GM23248 (cell line): Measurements from ENCODE around the gene CNTN3. TPM values are rescaled to one million over a fixed set of nuclear protein-coding genes. Genes with fewer than 3 reads are reported as not detected.

ENCODE experiments used
- DNase-seq: peaks from one replicate; pipeline ENCODE4 v3.0.0-alpha.2; 2015
- H2AFZ ChIP-seq: fragments of 200-600 bp; sonication (generic); 2 replicates; pipeline ENCODE4 v1.6.1; 2016; ENCODE audit warnings: antibody characterized with exemption
- H3F3A ChIP-seq: fragments of 200-600 bp; sonication (generic); 2 replicates; pipeline ENCODE4 v1.6.1; 2016; ENCODE audit warnings: mild to moderate bottlenecking, antibody characterized with exemption, mixed run types; ENCODE audit not compliant: insufficient read depth
- H3K27ac ChIP-seq: fragments of 200-600 bp; sonication (generic); 2 replicates; pipeline ENCODE4 v1.5.1; 2016; ENCODE audit warnings: mild to moderate bottlenecking
- H3K27me3 ChIP-seq: fragments of 200-600 bp; sonication (generic); replicated peaks from 2 replicates; pipeline ENCODE4 v1.6.1; 2016; ENCODE audit warnings: mild to moderate bottlenecking; ENCODE audit not compliant: insufficient read depth
- H3K36me3 ChIP-seq: fragments of 200-600 bp; sonication (generic); 2 replicates; pipeline ENCODE4 v1.6.1; 2016; ENCODE audit warnings: low read depth, mild to moderate bottlenecking
- H3K4me1 ChIP-seq: fragments of 200-600 bp; sonication (generic); 2 replicates; pipeline ENCODE4 v1.6.1; 2016; ENCODE audit warnings: mild to moderate bottlenecking; ENCODE audit not compliant: insufficient read depth
- H3K4me2 ChIP-seq: fragments of 200-600 bp; sonication (generic); one replicate; pipeline ENCODE4 v1.6.1; 2016; ENCODE audit warnings: mild to moderate bottlenecking; ENCODE audit not compliant: unreplicated experiment
- H3K4me3 ChIP-seq: fragments of 200-600 bp; sonication (generic); 2 replicates; pipeline ENCODE4 v1.5.1; 2016; ENCODE audit warnings: mild to moderate bottlenecking
- H3K79me2 ChIP-seq: fragments of 200-600 bp; sonication (generic); 2 replicates; pipeline ENCODE4 v1.6.1; 2016; ENCODE audit warnings: mild to moderate bottlenecking; ENCODE audit not compliant: insufficient read depth
- H3K9ac ChIP-seq: fragments of 200-600 bp; sonication (generic); 2 replicates; pipeline ENCODE4 v1.6.1; 2016; ENCODE audit warnings: mild to moderate bottlenecking
- H3K9me2 ChIP-seq: fragments of 200-600 bp; sonication (generic); 2 replicates; pipeline ENCODE4 v1.6.1; 2016; ENCODE audit warnings: mixed run types, mild to moderate bottlenecking, moderate library complexity; ENCODE audit not compliant: insufficient read depth
- H3K9me3 ChIP-seq: fragments of 200-600 bp; sonication (generic); one replicate; pipeline ENCODE4 v1.6.1; 2017; ENCODE audit warnings: low read depth
- H4K20me1 ChIP-seq: fragments of 200-600 bp; sonication (generic); 2 replicates; pipeline ENCODE4 v1.6.0; 2016; ENCODE audit not compliant: insufficient read depth
- EZH2 ChIP-seq: fragments of 200-600 bp; sonication (generic); IDR thresholded peaks from 2 replicates; pipeline ENCODE4 v1.6.1; 2018; ENCODE audit warnings: antibody characterized with exemption, mild to moderate bottlenecking; ENCODE audit not compliant: insufficient read depth, poor library complexity, severe bottlenecking
- EZH2phosphoT487 ChIP-seq: fragments of 200-600 bp; sonication (generic); IDR thresholded peaks from 2 replicates; pipeline ENCODE4 v1.6.1; 2018; ENCODE audit warnings: antibody characterized with exemption, moderate library complexity, mild to moderate bottlenecking, low read depth; ENCODE audit not compliant: insufficient read depth
- WGBS, 2 experiments: methylation state at CpG; one replicate each; pipeline ENCODE4 v1.1.6; 2015 to 2017; ENCODE audit warnings: low lambda C conversion rate in 2 of 2, low coverage in 1 of 2; ENCODE audit errors: missing lambda C conversion rate in 2 of 2; 5-methylcytosine and 5-hydroxymethylcytosine counted together
- in situ Hi-C: fragments of 300-500 bp; cut with MboI; formaldehyde crosslinking; loops from 2 replicates; pipeline ENCODE4 v1.15.0; 2020
- polyA plus RNA-seq: library from polyadenylated mRNA; unstranded; fragments of >200 nt; fragmentation: Nextera tagmentation; extraction: Ambion mirVana; gene quantifications from 2 replicates; pipeline ENCODE4 v1.2.1, GENCODE V29; 2016
- total RNA-seq: library from RNA; depleted of rRNA; stranded (reverse); fragments of >200 nt; shearing (Covaris generic); gene quantifications from 2 replicates; pipeline ENCODE4 v1.2.3, GENCODE V29; 2014

Gene CNTN3
- total and polyA plus RNA-seq, 2 experiments from 2014 or later = 5.6 to 18.5 TPM

- no peaks in the 10 kb centered on the region for H3K27me3 ChIP-seq
- H3K4me1 ChIP-seq = peaks cover 31% of the 10 kb centered on the region
- H4K20me1 ChIP-seq = no peaks in the 10 kb centered on the region
- TF ChIP-seq EZH2 = no peak
- TF ChIP-seq EZH2phosphoT487 = no peak
- H3K4me3 ChIP-seq = no peak overlapping the region
- in situ Hi-C loops = no loop called here
- WGBS, 2 experiments = 16 to 21% methylated on average over 4 of the region's 4 CpGs
- peaks cover 57% of the 10 kb centered on the region for H3K79me2 ChIP-seq
- no peaks in the 10 kb centered on the region for H3K9me3 ChIP-seq
- H3K9ac ChIP-seq = no peak overlapping the region
- no peak overlapping the region; the same call in 1 of the 2 replicates for H2AFZ ChIP-seq
- H3K9me2 ChIP-seq = no peaks in the 10 kb centered on the region
- no peaks in the 10 kb centered on the region for H3K36me3 ChIP-seq
- H3K27ac ChIP-seq = 0 out of 2 replicates have a peak overlapping the region, but pooled peaks have one; percentile 1
- peak overlapping the region; percentile 19 for H3K4me2 ChIP-seq
- DNase-seq = peak; percentile 46
- H3F3A ChIP-seq = peaks cover 19% of the 10 kb centered on the region
Observed at GRCh38 chr3:74590620-74591262, 23.7 kb downstream of the CNTN3 start.

GRCh38 chr3:74584782-74585181 lies 29.7 kb downstream of the CNTN3 start:
- Histone ChIP-seq H3K4me1 (no peaks in the 10 kb centered on the region), H3K79me2 (peaks cover 69% of the 10 kb centered on the region), H2AFZ (no peak overlapping the region), H3K9me3 (no peaks in the 10 kb centered on the region), H3K4me2 (no peak overlapping the region), H3K9me2 (no peaks in the 10 kb centered on the region), H3K9ac (no peak overlapping the region), H3K36me3 (no peaks in the 10 kb centered on the region), H4K20me1 (no peaks in the 10 kb centered on the region), H3K4me3 (no peak overlapping the region), H3K27ac (no peak overlapping the region), H3F3A (no peaks in the 10 kb centered on the region), H3K27me3 (no peaks in the 10 kb centered on the region)
- TF ChIP-seq EZH2 = no peak
- no peak for TF ChIP-seq EZH2phosphoT487
- in situ Hi-C loops = no loop called here
- 94 to 97% methylated on average over 2 of the region's 2 CpGs for WGBS, 2 experiments
- no peak for DNase-seq

GRCh38 chr3:74582982-74583381 lies 31.5 kb downstream of the CNTN3 start:
- Histone ChIP-seq H3K9me2 (no peaks in the 10 kb centered on the region), H4K20me1 (no peaks in the 10 kb centered on the region), H3K27ac (no peak overlapping the region), H3K4me1 (no peaks in the 10 kb centered on the region), H3K79me2 (peaks cover 86% of the 10 kb centered on the region), H3K36me3 (no peaks in the 10 kb centered on the region), H3K4me2 (no peak overlapping the region), H2AFZ (no peak overlapping the region), H3K4me3 (no peak overlapping the region), H3F3A (no peaks in the 10 kb centered on the region), H3K9me3 (no peaks in the 10 kb centered on the region), H3K27me3 (no peaks in the 10 kb centered on the region), H3K9ac (no peak overlapping the region)
- TF ChIP-seq EZH2 (no peak), EZH2phosphoT487 (no peak)
- no peak for DNase-seq
- in situ Hi-C loops = no loop called here
- 86 to 87% methylated on average over 5 of the region's 5 CpGs for WGBS, 2 experiments

GRCh38 chr3:74575857-74576256 lies 38.6 kb downstream of the CNTN3 start:
- Histone ChIP-seq H2AFZ (no peak overlapping the region), H3K27me3 (no peaks in the 10 kb centered on the region), H3K9me2 (no peaks in the 10 kb centered on the region), H3K27ac (no peak overlapping the region), H3K36me3 (no peaks in the 10 kb centered on the region), H3K4me3 (no peak overlapping the region), H3F3A (0 out of 2 replicates have a peak, but pooled peaks cover 6% of the 10 kb centered on the region), H3K4me1 (no peaks in the 10 kb centered on the region), H4K20me1 (no peaks in the 10 kb centered on the region), H3K9ac (no peak overlapping the region), H3K9me3 (no peaks in the 10 kb centered on the region), H3K79me2 (peaks cover 87% of the 10 kb centered on the region), H3K4me2 (no peak overlapping the region)
- in situ Hi-C loops = no loop called here
- DNase-seq = no peak
- WGBS, 2 experiments = 81% methylated on average over 3 of the region's 3 CpGs
- TF ChIP-seq EZH2 = no peak
- TF ChIP-seq EZH2phosphoT487 = no peak

GRCh38 chr3:74571118-74571517 lies 43.3 kb downstream of the CNTN3 start:
- DNase-seq = no peak
- H3K36me3 ChIP-seq = no peaks in the 10 kb centered on the region
- H2AFZ ChIP-seq = no peak overlapping the region
- 0 out of 2 replicates have a peak, but pooled peaks cover 6% of the 10 kb centered on the region for H3F3A ChIP-seq
- no peak overlapping the region for H3K9ac ChIP-seq
- H3K79me2 ChIP-seq = peaks cover 55% of the 10 kb centered on the region
- H3K4me3 ChIP-seq = no peak overlapping the region
- H4K20me1 ChIP-seq = no peaks in the 10 kb centered on the region
- 96 to 98% methylated on average over 4 of the region's 4 CpGs for whole genome bisulfite sequencing, 2 experiments
- in situ Hi-C loops = no loop called here
- no peak overlapping the region for H3K4me2 ChIP-seq
- no peaks in the 10 kb centered on the region for H3K4me1 ChIP-seq
- H3K27me3 ChIP-seq = no peaks in the 10 kb centered on the region
- H3K9me2 ChIP-seq = no peaks in the 10 kb centered on the region
- no peak overlapping the region for H3K27ac ChIP-seq
- TF ChIP-seq EZH2phosphoT487 = no peak
- TF ChIP-seq EZH2 = no peak
- no peaks in the 10 kb centered on the region for H3K9me3 ChIP-seq
